Activated naive CD4-positive, alpha-beta T cell treated with anti-CD3 and anti-CD28 coated beads, Interleukin-2, amount 50 U/mL, for 24 hours (primary cell): Measurements from ENCODE around the gene SLC25A28.

Source experiments
- H3K27ac Mint-ChIP-seq: one replicate; pipeline ENCODE4 v1.8.0; 2021; ENCODE audit warnings: mild to moderate bottlenecking, mixed read lengths
- H3K27me3 Mint-ChIP-seq: one replicate; pipeline ENCODE4 v1.8.0; 2021; ENCODE audit warnings: mixed read lengths
- H3K36me3 Mint-ChIP-seq: one replicate; pipeline ENCODE4 v1.8.0; 2021; ENCODE audit warnings: mixed read lengths
- H3K4me1 Mint-ChIP-seq: one replicate; pipeline ENCODE4 v1.8.0; 2021; ENCODE audit warnings: mixed read lengths
- H3K4me3 Mint-ChIP-seq: one replicate; pipeline ENCODE4 v1.8.0; 2021; ENCODE audit warnings: mild to moderate bottlenecking, mixed read lengths
- H3K9me3 Mint-ChIP-seq: one replicate; pipeline ENCODE4 v1.8.0; 2021; ENCODE audit warnings: mixed read lengths

SLC25A28 gene

GRCh38 chr10:99573790-99574189, 46.4 kb downstream of the SLC25A28 start:
- Mint-ChIP-seq H3K4me1 (no peaks in the 10 kb centered on the region), H3K9me3 (no peaks in the 10 kb centered on the region), H3K27me3 (peaks cover 8% of the 10 kb centered on the region), H3K27ac (no peak overlapping the region), H3K4me3 (no peak overlapping the region), H3K36me3 (no peaks in the 10 kb centered on the region)

DNA sequence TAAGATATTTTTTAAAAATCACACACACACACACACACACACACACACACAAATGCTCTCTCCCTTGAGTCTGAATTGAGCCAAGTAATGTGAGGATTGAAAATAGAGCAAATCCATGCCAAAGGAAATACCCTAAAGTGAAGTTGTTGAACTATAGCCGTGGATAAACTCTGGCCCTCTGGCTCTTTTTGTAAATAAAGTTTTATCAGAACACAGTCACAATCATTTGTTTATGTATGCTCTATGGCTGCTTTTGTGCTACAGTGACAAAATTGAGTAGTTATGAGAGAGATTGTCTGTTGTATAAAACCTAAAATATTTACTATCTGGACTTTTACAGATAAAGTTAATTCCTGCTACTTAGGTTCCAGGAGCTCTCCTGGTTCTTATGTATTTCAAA, 48.4 kb downstream of the SLC25A28 start:
- Mint-ChIP-seq H3K27ac (no peak overlapping the region), H3K4me3 (no peak overlapping the region), H3K27me3 (peaks cover 8% of the 10 kb centered on the region), H3K36me3 (no peaks in the 10 kb centered on the region), H3K9me3 (no peaks in the 10 kb centered on the region), H3K4me1 (no peaks in the 10 kb centered on the region)

DNA sequence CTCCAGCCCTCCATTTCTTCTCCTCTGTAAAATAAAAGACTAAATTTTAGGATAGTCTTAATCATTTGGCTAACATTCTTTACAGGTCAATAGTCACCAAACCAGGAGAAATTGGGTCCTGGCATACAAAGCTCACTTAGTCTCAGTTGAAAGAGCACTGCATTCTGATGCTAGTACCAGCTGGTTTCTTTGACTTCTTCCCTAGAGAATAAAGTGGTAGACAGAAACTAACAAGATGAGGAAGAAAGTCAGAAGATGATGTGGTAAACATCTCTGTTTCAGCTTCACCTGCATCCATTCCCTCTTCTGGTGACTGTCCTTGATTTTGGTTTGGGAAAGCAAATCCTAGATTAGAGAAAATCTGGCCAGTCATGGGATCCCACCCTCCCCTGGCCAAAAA, 50.3 kb downstream of the SLC25A28 start:
- no peaks in the 10 kb centered on the region for H3K9me3 Mint-ChIP-seq
- no peaks in the 10 kb centered on the region for H3K36me3 Mint-ChIP-seq
- no peak overlapping the region for H3K4me3 Mint-ChIP-seq
- peaks cover 12% of the 10 kb centered on the region for H3K27me3 Mint-ChIP-seq
- H3K27ac Mint-ChIP-seq = no peak overlapping the region
- H3K4me1 Mint-ChIP-seq = no peaks in the 10 kb centered on the region

GRCh38 chr10:99569253-99569939, 50.8 kb downstream of the SLC25A28 start:
- no peak overlapping the region for H3K27ac Mint-ChIP-seq
- no peaks in the 10 kb centered on the region for H3K4me1 Mint-ChIP-seq
- H3K36me3 Mint-ChIP-seq = no peaks in the 10 kb centered on the region
- no peak overlapping the region for H3K4me3 Mint-ChIP-seq
- H3K27me3 Mint-ChIP-seq = peaks cover 12% of the 10 kb centered on the region
- no peaks in the 10 kb centered on the region for H3K9me3 Mint-ChIP-seq

DNA sequence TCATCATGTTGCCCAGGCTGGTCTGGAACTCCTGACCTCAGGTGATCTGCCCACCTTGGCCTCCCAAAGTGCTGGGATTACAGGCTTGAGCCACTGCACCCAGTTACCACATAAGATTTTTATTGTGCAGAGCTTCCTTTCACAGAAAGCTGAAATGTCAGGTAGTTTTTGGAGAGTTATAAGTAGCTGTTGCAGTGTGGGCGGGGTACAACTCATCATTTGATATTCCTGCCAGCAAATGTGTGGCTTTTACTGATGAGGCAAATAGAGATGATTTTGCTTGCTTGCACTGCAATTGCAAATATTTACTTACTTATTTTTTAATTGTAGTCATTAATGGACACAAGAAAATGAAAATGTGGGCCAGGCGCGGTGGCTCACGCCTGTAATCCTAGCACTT, 55.1 kb downstream of the SLC25A28 start:
- H3K27me3 Mint-ChIP-seq = peaks cover 6% of the 10 kb centered on the region
- no peak overlapping the region for H3K27ac Mint-ChIP-seq
- no peaks in the 10 kb centered on the region for H3K9me3 Mint-ChIP-seq
- no peaks in the 10 kb centered on the region for H3K4me1 Mint-ChIP-seq
- no peaks in the 10 kb centered on the region for H3K36me3 Mint-ChIP-seq
- H3K4me3 Mint-ChIP-seq = no peak overlapping the region

DNA sequence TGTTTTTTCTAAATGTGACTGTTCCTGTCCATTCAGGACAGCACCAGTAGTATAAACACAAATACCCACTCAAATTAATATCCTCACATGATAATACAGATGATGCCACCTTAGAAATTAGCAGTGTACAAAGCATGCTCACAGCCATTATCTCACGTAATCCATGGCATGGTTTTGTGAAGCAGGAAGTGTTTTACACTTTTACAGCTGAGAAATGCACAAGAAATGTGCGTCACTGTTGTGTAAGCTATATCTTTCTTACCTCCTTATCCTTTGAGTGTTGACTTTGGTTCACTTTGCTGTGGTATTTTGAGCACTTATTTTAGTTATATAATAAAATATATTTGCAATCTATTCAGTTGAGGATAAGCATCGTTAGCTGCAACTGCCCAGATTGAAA, 55.9 kb downstream of the SLC25A28 start:
- H3K4me3 Mint-ChIP-seq = no peak overlapping the region
- H3K4me1 Mint-ChIP-seq = no peaks in the 10 kb centered on the region
- peaks cover 4% of the 10 kb centered on the region for H3K27me3 Mint-ChIP-seq
- no peak overlapping the region for H3K27ac Mint-ChIP-seq
- H3K9me3 Mint-ChIP-seq = no peaks in the 10 kb centered on the region
- H3K36me3 Mint-ChIP-seq = no peaks in the 10 kb centered on the region

DNA sequence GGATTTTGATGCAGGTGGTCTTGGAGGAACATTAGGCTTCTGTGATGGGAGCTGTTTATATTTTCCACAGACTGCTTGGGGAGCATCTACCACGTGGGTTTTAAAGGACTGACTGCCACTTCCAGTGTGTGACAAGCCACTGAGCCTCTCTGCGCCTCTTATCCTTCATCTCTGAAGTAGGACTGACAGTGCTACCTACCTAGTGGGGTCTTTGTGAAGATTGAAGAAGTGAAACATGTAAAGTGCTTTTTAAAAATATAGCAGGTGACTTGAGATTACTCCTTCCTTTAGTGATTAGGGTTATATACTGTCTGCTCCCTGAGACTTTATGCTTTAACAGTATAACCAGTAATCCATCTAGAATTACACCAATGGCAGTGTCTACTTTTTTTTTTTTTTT, 57.6 kb downstream of the SLC25A28 start:
- Mint-ChIP-seq H3K27me3 (peaks cover 9% of the 10 kb centered on the region), H3K4me3 (no peak overlapping the region), H3K9me3 (no peaks in the 10 kb centered on the region), H3K36me3 (no peaks in the 10 kb centered on the region), H3K27ac (no peak overlapping the region), H3K4me1 (no peaks in the 10 kb centered on the region)
